Stimulated activated CD4-positive, alpha-beta T cell treated with anti-CD3 and anti-CD28 coated beads, Interleukin-4, amount 100 ng/mL, for 24 hours (primary cell): ENCODE measurements around the gene CNTNAP2.
"Not testable (repeated sequence)": the region's sequence is repeated elsewhere in the genome, so short reads cannot be mapped to it uniquely, and the experiment has no call there.

Experiments
- DNase-seq: peaks from one replicate; pipeline ENCODE4 v3.0.0-alpha.2; 2020

Gene CNTNAP2

DNA sequence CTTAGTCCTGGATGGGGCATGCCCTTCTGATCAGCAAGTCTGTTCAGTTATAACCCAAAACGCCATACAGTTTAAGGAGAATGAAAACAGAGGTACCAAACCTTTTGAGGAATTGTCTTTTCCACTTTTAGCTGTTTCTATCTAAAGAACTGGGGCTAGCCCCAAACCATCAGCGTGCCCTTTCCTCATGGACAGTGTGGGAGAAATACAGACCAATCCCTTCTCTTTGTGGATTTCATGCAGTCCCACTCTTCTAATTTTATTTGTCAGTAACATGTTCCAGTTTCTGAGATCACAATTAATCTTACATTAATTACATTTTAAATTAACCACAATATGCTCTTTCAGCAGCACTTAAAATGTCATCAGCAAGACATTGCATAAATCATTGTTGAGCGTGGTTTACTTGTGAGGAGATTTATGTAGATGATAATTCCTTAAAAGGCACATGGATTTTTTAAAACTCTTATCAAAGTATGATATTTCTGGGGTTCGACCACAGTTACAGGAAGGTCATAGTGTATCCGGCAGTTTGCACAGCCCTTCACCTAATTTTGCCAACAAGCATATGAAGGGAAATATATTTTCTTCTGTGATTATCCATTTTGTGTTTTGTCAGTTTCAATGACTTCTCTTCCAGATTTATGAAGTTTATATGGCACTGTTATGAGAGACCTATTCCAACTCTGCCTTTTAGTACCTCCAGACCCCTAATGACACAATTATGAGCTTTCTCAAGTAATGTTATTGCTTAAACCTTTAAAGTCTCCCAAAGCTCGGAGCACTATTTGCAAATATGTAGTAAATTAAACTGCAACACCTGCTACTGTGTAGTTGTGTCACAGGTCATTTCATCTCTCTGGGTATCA, 1605.6 kb downstream of the CNTNAP2 start:
- no peak for DNase-seq

DNA sequence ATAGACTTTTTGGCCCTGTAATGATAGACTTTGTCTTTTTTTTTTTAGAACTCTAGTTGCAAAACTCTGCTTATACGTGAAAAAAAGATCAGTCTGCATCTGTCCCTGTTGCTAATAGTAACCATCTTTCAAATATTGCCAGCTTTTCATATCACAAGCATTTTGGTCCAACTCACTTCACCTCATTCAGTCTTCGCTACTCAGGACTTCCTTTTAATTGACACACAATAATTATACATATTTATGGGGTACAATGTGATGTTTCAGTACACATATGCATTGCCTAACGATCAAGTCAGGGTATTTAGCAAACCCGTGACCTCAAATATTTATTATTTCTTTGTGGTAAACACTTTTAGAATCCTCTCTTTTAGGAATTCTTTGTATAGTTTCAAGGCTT, 1606.9 kb downstream of the CNTNAP2 start:
- no peak for DNase-seq

DNA sequence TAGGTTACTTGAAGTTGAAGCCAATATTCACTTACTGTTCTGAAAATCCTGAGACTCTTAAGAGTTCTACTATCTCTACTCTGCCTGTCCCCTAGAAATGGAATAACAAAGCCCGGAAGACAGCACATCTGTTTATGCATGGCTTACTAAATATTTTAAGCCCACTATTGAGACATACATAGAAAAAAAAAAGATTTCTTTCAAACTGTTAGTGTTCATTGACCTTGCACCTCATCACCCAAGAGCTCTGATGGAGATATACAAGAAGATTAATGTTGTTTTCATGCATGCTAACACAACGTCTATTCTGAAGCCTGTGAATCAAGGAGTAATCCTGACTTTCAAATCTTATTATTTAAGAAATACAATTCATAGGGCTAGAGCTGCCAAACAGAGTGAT, 1614.7 kb downstream of the CNTNAP2 start:
- no peak for DNase-seq

DNA sequence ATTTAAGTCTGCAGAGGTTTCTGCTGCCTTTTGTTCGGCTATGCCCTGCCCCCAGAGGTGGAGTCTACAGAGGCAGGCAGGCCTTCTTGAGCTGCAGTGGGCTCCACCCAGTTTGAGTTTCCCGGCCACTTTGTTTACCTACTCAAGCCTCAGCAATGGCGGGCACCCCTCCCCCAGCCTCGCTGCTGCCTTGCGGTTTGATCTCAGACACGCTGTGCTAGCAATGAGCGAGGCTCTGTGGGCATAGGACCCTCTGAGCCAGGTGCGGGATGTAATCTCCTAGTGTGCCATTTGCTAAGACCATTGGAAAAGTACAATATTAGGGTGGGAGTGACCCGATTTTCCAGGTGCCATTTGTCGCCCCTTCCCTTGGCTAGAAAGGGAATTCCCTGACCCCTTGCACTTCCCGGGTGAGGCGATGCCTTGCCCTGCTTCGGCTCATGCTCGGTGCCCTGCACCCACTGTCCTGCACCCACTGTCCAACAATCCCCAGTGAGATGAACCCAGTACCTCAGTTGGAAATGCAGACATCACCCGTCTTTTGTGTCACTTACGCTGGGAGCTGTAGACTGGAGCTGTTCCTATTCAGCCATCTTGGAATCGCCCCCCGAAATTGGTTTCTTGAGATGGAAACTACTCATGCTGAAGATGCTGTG, 1621.1 kb downstream of the CNTNAP2 start:
- DNase-seq = not testable (repeated sequence)

DNA sequence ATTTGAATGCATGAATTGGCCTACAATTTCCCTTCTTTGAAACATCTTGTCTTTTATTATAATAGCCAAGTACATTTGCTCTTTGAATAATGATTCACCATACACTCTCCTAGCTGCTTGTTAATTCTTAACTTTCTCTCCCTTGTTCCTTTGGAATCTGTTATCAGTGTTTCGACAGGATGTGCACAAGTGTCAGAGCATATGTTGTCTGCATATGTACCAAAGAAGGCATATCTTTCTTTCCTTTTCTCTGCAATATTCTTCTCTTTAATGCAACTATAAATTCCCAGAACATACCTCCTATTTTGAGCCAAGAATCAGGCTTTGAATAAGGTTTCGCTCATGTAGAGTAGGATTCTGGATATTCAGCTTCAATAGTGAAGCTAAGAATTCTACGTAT, 1625.7 kb downstream of the CNTNAP2 start:
- no peak for DNase-seq

DNA sequence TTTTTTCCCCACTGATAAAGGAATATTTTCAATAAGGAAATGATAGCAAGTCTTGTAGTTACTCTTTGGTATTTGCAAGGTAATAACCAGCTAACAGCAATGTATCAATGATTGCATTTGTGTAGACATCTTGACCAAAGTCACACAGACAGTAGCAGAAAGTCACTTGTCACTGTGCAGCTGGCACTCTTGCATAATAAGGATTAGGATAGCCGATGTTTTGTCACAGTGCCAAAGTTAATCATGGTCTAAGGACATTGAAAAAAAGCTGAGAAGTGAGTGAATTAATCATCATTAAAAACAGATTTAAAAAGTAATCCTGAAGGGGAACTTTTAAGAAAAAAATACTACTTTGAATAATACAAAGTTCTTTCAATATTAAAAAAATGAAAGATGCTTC, 1639.7 kb downstream of the CNTNAP2 start:
- DNase-seq = no peak

DNA sequence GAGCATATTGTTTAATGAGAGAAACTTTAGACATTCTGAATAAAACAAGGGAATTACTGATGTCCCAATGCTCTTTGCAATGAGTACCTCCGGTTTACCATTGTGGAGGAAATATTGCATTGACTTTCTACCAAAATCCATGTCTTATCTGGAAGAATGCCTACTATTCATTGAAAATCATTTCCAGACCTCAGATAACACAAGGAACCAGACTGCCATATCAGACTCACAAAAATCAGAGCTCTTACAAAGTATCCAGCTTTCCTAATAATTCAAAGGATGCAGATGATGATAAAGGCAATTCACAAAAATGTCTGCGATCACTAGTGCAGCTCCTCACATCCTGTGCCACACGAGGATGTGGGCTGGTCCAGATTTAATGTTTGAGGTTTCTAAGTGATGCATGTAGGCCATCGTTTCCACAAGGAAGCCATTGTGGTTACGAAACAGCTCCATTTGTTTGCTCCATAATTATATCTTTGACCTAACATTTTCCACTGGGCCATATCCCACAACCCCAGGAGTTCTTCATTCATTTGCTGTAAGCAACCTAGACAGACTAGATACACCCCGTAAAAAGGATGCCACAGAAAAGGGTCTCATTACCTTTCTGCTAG, 1642.8 kb downstream of the CNTNAP2 start:
- no peak for DNase-seq

DNA sequence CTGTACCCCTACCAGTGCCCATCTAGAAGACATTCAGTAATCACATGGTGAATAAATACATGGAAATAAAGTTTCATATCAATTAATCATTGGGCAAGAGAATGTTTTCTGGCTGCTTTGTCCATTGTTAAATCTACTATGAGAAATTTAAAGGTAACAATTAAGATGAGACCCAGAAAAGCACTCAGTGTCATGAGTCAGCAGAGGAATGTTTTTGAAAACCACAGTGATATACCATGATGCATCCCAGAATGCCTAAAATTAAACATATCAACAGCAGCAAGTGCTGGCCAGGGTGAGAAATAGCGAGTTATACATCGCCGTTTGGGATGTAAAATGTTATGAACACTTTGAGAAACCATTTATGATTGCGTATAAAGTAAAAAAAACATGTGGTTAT, 1648.7 kb downstream of the CNTNAP2 start:
- no peak for DNase-seq

DNA sequence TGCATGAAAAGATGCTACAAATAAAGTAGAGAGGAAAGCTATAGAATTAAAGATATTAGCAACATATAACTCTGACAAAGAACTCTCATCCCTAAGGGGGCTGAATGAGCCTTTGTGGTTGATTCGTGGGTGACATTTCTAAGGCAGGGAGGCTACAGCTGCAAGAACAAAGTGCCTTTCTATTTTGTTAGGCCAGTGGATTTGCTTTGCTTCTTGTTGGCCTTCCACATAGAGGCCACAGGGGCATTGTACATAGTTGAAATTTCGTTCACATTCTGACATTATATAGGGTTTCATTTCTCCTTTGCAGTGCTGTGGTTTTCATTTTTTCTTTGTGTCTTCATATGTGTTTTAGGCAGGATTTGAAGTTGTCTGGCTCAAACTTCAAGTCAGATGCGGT, 1654.7 kb downstream of the CNTNAP2 start:
- DNase-seq = no peak

DNA sequence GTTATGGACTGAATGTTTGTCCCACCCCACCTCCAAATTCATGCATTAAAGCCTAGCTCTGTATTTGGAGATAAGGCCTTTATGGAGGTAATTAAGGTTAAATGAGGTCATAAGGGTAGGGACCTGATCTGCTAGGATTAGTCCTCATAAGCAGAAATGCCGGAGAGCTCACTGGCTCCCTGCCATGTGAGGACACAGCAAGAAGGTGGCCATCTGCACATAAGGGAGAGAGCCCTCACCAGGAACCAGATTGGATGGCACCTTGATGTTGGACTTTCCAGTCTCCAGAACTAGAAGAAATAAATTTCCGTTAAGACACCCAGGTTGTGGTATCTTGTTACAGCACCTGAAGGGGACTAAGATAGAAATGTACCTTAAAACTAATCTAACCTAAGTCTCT, 1657.9 kb downstream of the CNTNAP2 start:
- no peak for DNase-seq

DNA sequence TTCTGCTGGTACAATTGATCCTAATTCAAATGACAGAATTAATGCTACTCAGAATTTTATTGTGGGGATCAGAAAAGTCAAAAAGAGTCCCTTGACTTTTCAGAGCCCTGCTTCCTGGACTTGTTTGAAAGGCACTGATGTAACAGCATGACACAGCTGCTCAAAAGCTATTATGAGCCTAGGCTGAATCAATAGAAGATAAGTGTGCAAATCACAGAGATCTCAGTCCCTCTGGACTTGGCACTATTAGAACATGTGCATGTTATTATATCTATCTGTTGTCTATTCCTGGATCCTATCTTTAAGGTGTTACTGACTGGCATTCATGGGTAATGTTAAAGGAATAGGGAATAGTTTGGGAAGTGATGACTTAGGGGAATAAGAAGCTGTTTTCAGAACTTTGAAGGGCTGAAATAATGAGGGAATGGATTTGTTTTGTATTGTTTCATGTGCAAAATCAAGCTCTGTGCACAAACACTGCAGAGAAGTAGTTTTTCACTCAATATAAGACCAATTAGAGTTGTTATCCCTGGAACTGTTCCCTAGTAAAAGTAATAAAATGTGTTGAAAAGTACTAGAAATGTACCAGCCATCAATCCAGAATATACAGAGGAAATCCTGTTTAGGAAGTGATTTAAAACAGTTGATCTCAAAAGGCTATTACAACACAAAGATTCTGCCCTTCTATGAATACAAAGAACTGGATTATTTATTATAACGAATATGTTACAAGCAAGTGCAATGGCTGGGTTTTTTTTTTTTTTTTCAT, 1659.1 kb downstream of the CNTNAP2 start:
- DNase-seq = no peak

DNA sequence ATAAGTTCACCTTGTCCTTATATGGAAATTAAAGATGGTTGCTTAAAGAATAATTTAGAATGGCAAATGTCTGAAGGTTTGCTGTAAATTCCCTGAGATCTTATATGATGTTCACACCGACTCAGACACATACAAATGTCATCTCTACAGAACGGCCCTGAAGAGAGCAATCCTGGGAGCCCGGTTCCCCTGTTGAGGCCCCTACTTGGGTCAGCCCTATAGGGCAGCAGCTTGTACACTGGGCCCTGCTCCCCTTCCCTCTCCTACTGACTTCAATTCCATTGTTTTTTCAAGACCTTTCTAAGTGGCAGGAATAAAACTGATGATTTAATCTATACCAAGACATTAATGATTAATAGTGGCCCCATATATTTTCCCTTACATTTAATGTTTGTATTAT, 1660.7 kb downstream of the CNTNAP2 start:
- DNase-seq = no peak

DNA sequence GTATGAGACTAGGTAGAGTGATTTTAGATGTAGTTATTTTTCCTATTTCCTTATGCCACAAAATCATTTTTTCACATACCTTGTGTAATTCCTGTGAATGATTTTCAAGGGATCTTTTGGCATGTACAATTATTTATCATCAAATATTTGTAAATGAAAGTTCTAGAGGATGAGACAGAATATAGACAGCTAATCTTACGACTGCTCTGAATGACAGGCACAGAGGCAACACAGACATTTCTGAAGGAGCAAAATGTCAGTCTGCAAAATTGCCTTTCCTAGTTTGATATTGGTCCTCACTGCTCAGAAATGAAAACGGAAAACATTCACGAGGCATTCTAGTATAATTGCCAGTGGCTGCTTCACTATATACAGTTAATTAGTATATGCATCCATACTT, 1663.3 kb downstream of the CNTNAP2 start:
- DNase-seq = no peak

DNA sequence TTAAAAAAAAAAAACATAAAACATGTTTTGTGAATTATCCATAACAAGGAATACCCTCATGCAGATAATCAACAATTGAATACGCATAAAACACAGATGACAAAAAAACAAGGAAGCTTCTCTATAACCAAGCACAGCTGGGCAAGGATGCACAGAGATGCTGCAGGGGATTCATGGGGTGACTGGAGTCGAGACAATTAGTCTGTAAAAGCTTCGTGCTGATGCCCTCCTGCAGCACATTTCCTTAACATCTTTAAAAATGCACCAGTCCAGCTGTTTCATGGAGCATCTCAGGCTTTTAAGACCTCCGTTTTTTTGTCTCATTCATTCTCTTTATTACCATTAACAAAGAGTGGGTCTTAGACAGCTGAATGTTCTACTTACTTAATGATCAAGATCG, 1680.0 kb downstream of the CNTNAP2 start:
- no peak for DNase-seq

DNA sequence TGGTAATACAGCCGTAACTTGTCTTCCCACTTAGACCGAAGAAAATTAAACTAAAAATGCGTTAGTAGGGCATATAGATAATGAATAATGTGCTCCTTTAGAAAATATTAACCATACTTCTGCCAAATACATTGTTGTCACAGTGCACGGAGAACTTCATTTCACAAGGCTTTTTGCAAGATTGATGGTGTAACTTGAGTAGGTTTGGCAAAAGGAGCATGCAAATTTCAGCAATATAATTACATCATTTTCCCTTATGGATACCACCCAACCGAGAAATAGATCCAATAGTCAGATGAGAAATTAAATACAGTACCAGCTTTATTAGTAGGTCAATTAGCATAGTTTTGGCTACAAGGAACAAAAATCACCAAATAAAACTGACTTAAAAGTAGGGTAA, 1681.4 kb downstream of the CNTNAP2 start:
- DNase-seq = no peak

DNA sequence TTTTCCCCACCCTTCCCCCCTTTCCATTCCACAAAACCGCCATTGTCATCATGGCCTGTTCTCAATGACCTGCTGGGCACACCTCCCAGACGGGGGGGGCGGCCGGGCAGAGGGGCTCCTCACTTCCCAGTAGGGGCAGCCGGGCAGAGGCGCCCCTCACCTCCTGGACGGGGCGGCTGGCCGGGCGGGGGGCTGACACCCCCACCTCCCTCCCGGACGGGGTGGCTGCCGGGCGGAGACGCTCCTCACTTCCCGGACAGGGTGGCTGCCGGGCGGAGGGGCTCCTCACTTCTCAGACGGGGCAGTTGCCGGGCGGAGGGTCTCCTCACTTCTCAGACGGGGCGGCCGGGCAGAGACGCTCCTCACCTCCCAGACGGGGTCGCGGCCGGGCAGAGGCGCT, 1685.2 kb downstream of the CNTNAP2 start:
- not testable (repeated sequence) for DNase-seq

DNA sequence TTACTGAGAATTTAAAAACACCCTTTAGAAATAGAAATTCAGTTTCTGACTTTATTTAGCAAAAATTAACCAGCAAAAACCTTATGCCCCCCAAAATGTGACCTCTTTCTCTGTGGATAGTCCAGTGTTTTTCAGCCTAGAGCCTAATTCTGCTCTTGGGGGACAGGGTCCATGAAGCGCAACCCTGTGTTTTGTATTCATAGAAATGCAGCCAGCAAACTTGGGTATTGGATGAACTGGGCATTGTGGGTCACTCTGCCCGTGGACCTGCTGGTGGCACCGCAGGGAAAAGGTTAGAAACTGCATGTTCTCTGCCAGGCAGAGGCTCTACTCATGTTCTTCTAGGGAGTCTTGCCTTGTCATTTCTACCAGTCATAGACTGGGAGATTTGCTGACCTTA, 1686.5 kb downstream of the CNTNAP2 start:
- no peak for DNase-seq

DNA sequence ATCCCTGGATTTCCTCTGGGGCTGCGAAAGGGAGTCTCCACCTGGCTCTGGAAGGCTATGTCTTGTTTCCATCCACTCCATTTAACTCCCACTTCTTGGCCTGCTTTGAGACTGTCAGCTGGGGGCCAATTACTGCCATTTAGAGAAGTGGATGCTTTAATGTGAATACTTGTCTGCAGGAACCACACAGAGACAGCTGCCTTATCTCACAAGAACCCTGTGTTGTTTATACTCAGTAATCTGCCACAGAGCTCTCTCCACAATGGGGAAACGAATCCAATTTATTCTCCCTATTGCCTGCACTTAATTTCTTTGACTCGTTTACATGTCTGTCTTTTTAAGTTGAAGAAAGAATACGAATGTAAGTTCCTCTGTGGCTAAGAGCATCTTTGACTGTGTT, 1687.0 kb downstream of the CNTNAP2 start:
- no peak for DNase-seq

DNA sequence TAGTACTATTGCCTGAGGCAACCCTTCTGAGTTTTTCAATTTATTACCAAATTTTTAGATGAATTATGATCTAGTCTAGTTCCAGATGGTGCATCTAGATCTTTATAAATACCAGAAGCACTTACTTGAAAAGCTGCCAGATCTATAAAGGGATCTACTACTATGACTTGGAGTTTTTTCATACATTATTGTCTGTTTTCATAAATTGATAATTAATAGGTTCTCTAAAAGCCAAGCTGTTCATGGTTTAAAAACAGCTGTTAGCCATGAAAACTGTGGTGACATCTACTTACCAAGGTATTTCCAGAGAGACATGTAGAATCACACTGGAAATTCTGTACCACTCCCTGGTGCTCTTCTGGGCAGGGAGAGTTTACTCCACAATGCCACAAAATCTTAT, 1687.4 kb downstream of the CNTNAP2 start:
- no peak for DNase-seq

DNA sequence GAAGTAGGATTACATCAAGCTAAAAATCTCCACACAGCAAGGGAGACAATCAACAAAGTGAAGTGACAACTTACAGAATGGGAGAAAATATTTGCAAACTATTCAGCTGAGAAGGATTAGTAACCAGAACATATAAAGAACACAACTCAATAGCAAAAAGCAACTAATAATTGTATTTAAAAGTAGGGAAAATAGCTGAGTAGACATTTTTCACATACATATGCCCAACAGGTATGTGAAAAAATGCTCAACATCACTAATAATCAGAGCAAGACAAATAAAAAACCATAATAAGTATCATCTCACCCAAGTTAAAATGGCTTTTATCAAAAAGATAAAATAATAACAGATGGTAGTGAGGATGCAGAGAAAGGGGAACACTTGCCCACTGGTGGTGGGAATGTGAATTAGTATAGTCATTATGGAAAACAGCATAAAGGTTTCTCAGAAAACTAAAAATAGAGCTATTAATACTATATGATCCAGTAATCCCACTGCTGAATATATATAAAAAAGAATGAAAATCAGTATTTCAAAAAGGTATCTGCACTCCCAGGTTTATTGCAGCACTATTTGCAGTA, 1689.5 kb downstream of the CNTNAP2 start:
- DNase-seq = no peak

DNA sequence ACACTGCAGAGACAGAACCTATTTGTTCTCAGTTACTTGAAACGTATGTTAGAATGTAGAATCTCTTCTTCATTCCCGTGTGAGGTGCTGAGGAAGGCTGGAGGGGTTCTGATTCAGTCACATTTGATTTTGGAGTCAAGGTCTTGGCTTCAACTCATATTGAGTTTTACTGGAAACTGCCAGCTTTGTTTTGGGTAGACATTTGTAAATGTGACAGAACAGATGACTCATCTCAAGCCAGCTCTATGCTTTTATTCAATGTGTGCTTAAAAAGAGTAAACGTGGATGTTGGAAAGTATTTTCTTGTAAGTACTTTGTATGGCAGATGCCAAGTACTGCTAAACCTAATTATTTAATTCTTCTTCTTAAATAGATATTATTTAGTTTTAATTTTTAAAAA, 1693.2 kb downstream of the CNTNAP2 start:
- DNase-seq = no peak

DNA sequence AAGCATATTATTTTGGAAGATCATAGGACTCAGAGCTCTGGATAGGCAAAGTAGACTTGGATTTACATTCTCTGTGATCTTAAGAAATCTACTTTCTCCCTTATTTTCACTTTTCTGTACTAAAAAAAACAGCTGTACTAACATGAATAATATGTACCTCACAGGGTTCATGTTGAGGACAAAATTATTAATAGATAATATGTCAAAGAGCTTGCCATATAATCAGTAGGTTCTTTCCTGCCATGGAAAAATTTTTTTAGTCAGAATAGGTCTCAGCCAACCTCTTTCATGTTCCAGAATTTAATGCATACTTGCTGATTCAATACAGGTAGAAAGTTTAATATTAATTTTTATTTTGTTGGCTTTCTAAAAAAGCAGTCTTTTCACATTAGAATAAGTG, 1693.7 kb downstream of the CNTNAP2 start:
- DNase-seq = no peak

DNA sequence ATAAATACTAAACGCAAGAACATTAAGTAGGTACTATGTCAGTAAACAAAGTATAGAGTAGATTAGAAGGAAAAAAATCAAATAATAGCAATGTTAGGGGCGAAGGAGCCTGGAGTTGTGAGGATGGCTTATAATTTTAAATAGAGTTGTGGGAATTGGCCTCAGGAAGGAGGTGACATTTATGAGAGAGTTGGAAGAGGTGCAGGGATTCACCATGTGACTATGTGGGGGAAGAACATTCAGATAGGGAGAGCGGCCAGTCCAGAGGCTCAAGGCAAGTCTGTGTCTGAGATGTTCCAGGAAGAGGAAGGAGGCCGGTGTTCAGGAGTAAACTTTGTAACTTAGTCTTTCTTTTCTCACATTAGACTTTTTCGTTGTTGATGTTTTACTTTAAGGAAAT, 1695.3 kb downstream of the CNTNAP2 start:
- DNase-seq = no peak
